ENCODE measurements around the gene MFSD6.
A peak's percentile ranks its signal among the peaks of the same experiment; 100 is the strongest.
"Not testable (repeated sequence)": the region's sequence is repeated elsewhere in the genome, so short reads cannot be mapped to it uniquely, and the experiment has no call there.

The MFSD6 gene

DNA sequence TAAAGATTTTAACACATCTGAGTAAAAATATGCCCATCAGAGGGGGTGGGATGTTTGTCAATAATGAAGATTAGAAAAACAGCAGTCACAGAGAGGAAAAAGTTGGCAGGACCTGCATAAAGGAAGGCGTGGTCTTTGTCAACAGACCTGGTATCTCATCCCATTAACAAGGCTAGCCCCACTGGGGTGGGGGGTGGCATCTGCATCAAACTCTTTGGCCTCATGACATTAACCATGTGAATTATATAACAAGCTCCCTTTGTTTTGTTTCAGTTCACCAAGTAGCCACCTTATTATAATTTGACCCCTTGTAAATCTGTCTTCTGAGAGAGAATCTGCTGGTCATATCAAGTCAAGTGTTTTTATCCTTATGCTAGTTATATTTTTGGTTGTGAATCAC is 97.5 kb downstream of the MFSD6 start:
- no peak for DNase-seq

DNA sequence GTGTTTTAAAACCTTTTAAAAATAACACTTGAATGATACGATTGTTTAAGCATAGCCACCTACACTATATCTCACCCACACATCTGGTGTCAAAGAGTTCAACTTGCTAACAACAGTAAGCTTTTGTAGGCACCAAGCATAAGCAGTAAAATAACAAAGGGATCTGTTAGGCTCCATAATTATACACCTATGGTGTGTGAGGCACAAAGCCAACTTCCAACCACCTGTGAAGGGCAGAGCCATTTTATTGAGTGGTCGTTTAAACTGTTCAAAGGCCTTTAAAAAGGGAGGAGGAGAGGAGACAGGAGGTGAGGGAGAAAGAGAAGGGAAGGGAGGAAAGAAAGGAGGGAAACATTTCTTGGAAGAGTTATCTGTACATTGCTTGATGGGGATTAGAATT is 98.5 kb downstream of the MFSD6 start:
- DNase-seq, result no peak

- peak; percentile 52 for DNase-seq
Observed at GRCh38 chr2:190507135-190507534, 99.0 kb downstream of the MFSD6 start.

GRCh38 chr2:190509895-190510294 is 101.7 kb downstream of the MFSD6 start:
- not testable (repeated sequence) for DNase-seq

DNA sequence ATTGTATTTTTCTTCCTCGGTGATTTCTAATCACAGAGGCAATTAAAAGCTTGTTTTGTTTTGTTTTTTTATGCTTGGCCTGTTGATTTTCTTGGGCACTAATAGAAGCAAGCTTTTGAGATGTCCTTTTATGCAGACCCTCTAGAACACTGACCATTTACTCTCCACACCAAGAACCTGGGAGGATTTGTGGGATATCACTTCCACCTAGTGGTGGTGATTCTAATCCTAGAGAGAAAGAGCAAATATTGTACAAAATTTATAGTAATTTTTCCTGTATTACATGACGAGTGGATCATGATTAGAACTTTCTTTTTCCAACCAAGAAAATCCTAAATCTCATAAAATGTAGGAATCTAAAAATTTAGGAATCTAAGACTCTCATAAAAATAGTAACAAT is 102.9 kb downstream of the MFSD6 start:
- DNase-seq, result no peak

DNA sequence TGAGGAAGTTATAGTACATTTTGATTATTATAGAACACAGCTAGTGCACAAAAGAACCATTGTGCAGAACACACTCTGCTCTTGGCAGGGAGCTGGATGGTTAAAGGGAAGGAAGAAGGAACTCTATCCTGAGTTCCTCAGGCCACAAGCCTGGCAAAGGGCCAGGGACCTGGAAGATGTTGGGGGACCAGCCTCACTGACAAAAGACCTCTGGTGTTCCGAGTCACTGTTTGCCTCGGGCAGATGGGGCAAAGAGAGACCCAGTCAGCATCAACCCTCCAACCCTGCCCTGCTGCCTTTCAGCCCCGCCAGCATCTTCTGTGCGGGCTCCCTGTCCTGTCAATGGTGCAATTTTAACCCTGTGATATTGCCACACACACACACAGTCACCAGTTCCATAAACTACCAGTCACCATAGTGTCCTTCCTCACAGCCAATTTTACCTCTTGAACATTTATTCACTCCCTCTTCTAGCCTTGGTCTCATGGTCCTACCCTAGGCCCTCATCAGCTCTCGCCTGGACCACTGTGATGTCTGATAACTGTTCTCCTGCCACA is 104.5 kb downstream of the MFSD6 start:
- no peak for DNase-seq

GRCh38 chr2:190513877-190514276 is 105.7 kb downstream of the MFSD6 start:
- DNase-seq, result no peak

DNA sequence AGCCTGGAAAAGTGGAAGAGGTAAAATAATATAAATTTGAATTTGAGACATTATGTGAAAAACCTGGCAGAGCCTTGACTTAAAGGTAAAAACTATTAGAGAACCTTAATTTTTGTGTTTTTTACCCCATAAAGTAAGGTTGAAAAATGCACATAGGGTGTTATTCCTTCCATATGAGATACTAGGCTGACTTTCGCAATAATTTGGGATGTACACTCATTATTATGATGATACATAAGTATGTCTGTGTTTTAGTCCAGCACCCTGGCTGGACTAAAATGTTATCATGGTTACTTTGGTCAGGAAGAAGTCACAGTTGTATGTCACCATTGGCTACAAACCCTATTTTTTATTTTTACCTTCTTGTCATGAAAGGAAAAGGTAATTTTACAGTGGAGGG is 106.5 kb downstream of the MFSD6 start:
- DNase-seq, result no peak

- no peak for DNase-seq
Observed at GRCh38 chr2:190515687-190516086, 107.5 kb downstream of the MFSD6 start.

- no peak for DNase-seq
Observed at GRCh38 chr2:190517468-190517867, 109.3 kb downstream of the MFSD6 start.

DNA sequence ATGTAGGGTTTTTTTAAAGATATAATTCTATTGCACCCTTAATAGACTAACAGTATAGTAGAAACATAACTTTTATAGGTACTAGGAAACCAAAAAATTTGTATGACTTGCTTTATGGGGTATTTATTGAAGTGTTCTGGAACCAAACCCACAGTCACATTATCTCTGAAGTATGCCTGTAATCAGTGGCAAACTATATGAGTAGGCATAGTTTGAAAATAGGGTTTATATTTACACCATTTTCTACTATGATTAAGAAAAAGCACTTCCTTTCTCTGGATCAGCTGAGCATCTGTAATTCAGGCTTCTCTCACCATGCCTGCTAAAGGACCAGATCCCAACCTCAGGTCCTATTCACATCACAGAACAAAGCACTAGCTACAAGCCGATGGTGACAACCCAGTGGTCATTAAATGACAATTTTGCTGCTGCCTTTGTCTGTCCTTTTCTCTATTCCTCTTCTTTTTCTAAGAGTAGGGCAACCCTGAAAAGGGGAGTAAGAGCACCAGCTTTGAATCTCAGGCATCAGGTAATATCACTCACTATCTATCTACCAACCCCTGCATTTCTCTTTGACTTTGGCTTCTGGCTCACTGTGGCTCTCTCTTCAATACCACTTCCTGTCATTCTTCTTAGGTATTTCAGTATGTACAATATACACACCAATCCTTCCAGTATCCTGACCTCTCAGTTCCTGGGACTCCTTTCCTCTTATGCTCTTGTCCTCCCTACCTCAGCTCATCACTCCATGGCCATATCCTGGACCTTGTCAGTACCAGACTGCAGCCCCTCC is 112.0 kb downstream of the MFSD6 start:
- DNase-seq, result no peak

GRCh38 chr2:190524928-190525327 is 116.8 kb downstream of the MFSD6 start:
- no peak for DNase-seq

DNA sequence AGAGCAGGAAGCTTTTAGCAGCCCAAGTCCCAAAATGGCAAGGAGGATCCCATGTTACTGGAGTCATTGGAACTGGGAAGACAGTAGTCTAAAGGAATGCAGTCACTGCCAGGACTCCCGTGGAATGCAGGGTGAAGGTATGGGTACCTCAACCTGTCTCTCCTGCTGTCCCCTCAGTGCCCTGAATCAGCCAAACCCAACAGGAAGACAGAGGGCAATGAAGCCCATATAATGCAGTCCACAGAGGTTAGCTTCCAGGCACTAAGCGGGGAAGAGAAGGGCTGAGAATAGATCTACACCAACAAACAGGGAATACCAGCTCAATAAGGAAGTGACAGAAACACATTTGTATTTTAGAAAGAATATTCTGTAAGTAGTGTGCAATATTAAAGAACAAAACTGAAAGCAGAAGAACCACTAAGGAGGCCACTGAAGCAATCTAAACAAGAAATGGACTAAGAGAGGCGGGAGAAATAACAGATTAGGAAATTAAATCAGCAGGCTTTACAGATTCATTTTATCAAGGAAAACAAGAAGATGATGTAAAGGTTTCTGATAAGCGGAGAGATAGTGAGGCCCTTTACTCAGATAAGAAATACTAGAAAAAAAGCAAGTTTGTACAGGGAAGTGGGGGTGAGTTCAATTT is 118.1 kb downstream of the MFSD6 start:
- DNase-seq, result no peak

DNA sequence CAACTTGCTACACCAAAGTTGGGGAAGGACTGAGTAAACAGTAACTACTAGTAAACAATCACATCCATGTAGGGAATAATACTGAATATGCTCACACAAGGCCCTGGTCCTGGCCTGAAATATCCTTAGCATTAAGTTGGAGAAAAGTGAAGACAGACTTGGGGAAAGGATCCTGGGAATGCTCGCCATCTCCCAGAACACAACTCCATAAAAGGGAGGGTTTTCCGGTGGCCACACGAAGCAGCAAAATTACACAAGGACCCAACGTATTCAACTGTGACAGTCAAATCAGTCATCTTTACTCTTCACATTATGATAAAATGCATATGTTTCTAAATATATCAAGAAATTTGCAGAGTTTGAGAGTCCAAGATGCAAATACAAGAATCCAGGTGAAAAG is 119.1 kb downstream of the MFSD6 start:
- no peak for DNase-seq

GRCh38 chr2:190527918-190528317 is 119.8 kb downstream of the MFSD6 start:
- DNase-seq, result no peak

GRCh38 chr2:190528521-190529001 is 120.4 kb downstream of the MFSD6 start:
- no peak for DNase-seq

DNA sequence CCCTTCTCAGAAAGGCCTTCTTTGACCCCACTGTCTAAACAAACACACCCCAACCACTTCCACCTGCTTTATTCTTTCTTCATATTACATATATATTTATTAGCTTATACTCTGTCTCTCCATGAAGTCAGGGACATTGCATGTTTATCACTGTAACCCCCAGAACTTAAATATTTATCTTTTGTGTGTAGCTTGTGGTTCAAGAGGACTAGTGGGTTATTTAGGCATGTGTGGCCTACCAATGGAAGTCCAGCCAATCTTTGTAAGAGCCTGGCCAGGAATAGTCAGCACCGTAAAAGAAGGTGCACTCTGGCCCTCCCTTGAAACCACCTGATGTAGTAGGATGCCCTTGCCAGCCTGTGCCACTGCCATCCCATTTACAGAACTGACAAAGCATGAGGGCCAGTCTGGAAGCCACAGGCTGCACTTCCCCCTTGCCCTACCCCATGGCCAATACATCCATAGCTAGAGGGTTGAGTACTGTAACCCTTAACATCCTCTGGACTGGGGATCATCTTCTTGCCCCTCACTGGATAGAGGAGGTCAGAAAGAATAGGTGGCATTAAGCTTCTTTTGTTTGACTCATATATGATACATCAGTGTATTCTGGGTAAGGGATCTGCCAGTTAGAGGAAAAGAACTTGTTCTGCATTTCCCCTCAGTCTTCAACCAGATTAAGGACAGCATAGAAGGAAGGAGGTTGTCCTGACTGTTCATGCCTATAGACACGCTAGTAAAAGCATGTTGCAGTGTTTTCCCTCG is 121.5 kb downstream of the MFSD6 start:
- DNase-seq, result no peak

DNA sequence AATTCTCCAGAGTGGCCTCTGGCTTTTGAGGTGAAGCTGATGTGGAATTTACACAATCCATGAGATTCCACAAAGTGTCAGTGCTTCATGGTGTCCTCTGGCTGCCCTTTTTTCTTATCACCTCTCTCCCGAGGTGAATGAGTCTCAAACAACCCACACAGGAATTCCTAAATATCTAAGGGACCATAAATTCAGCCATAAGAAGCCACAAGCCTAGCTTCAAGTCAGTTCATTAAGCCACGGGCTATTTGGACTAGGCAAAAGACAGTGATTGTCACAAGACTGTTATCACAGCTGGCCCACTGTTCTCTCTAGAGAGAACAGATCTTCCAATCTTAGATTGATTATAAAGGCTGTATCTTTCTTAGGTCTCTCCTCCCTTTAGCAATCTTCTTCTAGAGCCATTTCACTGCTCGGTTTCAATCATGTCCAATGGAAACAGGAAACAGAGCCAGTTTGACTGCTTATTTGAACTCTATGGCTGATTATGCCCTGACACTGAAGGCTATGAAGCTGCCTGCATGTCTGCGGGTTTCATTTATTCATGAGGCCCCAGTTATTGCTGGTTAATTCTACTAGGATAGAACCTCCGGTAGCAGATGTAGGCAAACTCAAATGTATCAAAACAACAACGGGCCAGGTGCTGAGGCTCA is 122.2 kb downstream of the MFSD6 start:
- no peak for DNase-seq

DNA sequence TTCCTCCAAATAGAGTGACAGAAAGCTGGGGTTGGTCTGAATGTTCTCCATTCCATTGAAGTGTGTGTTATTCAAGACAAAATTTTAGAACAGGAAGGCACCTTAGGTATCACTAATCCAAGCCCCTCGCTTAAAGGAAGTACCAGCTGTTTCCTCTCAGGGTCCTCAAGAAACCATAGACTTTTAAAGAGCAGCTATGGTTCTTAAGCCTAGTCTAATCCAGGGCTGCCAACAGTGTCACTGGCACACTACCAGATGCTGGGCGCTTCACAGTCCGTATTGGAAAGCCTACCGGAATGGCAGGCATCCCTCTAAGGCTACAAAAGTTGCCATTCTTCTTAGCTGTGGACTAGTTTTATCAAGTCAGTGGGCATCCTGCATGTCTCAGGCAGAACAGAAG is 124.4 kb downstream of the MFSD6 start:
- DNase-seq, result no peak

- no peak for DNase-seq
Observed at GRCh38 chr2:190533175-190533967, 125.2 kb downstream of the MFSD6 start.

DNA sequence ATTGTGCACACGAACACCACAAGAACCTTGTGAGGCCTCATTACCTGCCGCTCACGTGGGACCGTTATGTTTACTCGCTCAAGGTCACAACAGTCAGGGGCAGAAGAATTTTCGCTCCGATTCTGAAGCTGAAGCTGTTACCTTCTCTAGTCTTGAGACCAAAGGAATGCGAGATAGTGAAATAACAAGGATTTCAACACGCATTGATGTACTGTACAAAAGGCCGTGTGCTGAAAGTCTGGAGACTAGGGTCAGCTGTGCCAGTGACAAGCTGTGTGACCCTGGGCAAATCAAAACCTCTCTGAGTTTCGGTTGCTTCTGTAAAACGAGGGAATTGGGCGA is 125.8 kb downstream of the MFSD6 start:
- peak; percentile 55 for DNase-seq

Measured in right forelimb (tissue), 1 donor.